Measurements from ENCODE around the gene FNTB. TPM values are rescaled to one million over a fixed set of nuclear protein-coding genes. Genes with fewer than 3 reads are reported as not detected.
"Not testable (repeated sequence)": the region's sequence is repeated elsewhere in the genome, so short reads cannot be mapped to it uniquely, and the experiment has no call there.

The FNTB gene
- polyA plus RNA-seq, 3 donors, result 6.8 to 10.7 (median 7.2) TPM

- 22 to 73% (median 66%) methylated on average over 12 of the region's 12 CpGs for WGBS, 3 donors
- no peak overlapping the region for H3K27ac ChIP-seq (ENCODE audit: low read depth, low read length)
Observed at GRCh38 chr14:65070471-65070976, 83.8 kb downstream of the FNTB start.

DNA sequence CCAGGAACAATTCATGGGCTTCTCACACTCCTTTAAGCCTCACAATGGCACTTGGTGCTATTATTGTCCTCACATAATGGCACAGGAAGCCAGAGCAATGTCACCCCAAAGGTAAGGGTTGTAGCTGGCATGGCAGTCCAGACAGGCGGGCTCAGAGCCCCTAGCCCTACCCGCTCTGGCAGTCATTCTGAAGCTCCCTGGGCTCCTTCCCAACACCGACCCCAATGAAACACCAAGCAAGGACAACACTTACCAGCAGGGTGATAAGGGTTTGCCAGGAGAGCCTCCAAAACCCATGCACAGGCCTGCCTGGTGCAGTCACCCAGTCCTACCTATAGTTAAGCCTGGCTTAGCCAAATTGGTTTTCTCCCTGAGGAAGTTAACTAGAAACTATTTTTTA is 84.8 kb downstream of the FNTB start:
- H3K27ac ChIP-seq (ENCODE audit: low read depth, low read length), result no peak overlapping the region
- 87 to 96% (median 92%) methylated on average over 3 of the region's 3 CpGs for WGBS, 3 donors

DNA sequence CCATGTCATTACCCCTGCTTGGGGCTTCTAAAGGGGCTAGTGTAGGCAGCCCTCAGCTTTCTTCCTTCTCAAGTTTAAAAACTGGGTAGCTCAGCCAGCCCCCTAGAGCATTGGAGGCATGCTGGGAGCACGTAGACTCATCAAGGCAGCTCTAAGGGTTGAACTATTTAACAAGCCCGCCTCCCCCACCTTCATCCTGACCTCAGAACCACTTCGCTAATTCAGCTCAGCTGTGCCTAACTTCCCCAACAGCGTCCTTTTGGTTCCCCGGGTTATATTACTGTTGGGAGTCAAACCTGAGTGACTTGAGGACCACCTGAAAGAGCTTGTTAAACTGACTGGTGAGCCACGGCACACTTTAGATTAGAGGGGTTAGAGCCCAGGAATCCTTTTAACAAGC is 85.6 kb downstream of the FNTB start:
- no peak overlapping the region for H3K27ac ChIP-seq (ENCODE audit: low read depth, low read length)
- 76 to 91% (median 81%) methylated on average over 6 of the region's 6 CpGs for WGBS, 3 donors

GRCh38 chr14:65072937-65073336 is 86.2 kb downstream of the FNTB start:
- no peak overlapping the region for H3K27ac ChIP-seq (ENCODE audit: low read depth, low read length)
- 88 to 94% (median 88%) methylated on average over 1 of the region's 1 CpG for WGBS, 3 donors

DNA sequence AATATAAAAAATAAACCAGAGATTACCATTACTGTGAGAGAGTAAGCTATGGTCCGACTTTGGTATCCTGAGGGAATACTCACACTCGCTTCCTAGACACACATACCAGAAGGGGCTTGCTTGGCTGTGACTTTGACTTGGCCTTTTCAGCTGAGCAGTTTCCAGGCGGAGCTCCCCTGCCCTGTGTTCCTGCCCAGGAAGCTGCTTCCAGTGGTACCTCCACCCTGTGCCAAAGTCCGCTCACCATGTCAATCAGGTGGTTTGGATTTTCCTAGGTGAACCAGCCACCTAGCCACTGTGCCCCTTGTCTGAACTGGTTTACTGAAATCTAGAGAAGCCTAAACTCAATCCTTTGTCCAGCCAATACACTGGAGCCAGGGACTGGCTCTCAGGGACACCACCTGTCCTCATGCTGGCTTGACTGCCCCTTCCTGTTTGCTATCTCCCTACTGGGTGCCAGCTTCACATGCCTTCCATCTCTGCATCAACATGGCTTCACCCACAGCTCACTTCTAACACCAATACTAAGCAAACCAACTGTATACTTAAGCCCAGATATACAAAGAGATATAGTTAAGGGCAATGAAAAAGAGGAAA is 87.0 kb downstream of the FNTB start:
- WGBS, 3 donors, result 79 to 87% (median 80%) methylated on average over 4 of the region's 4 CpGs
- H3K27ac ChIP-seq (ENCODE audit: low read depth, low read length), result peak overlapping the region; percentile 4

- H3K27ac ChIP-seq (ENCODE audit: low read depth, low read length), result no peak overlapping the region
- 23 to 52% (median 30%) methylated on average over 3 of the region's 3 CpGs for WGBS, 3 donors
Observed at GRCh38 chr14:65074449-65075150, 87.9 kb downstream of the FNTB start.

GRCh38 chr14:65075628-65076325 is 89.1 kb downstream of the FNTB start:
- no peak overlapping the region for H3K27ac ChIP-seq (ENCODE audit: low read depth, low read length)
- WGBS, 3 donors, result 65 to 91% (median 82%) methylated on average over 17 of the region's 17 CpGs

DNA sequence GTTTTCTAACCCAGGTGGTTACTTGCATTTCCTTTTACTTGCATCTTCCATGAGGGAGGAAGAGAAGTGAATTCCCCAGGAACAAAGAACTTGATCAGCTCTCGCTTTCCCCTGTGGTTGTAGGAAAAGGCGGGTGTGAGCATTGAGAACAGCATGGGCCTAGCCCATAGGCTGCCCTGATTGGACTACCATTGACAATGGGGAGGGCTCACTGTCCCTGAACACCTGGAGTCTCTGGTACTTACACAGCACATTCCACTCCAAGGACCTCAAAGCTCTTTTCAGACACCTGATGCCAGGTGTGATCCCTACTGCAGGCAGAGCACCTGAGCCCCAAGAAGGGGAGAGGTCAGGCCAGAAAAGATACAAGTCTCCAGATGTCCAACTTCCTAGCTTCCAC is 90.6 kb downstream of the FNTB start:
- no peak overlapping the region for H3K27ac ChIP-seq (ENCODE audit: low read depth, low read length)
- 96 to 99% (median 98%) methylated on average over 2 of the region's 2 CpGs for WGBS, 3 donors

- no peak overlapping the region for H3K27ac ChIP-seq (ENCODE audit: low read depth, low read length)
- 62 to 88% (median 66%) methylated on average over 6 of the region's 6 CpGs for WGBS, 3 donors
Observed at GRCh38 chr14:65079201-65079600, 92.5 kb downstream of the FNTB start.

DNA sequence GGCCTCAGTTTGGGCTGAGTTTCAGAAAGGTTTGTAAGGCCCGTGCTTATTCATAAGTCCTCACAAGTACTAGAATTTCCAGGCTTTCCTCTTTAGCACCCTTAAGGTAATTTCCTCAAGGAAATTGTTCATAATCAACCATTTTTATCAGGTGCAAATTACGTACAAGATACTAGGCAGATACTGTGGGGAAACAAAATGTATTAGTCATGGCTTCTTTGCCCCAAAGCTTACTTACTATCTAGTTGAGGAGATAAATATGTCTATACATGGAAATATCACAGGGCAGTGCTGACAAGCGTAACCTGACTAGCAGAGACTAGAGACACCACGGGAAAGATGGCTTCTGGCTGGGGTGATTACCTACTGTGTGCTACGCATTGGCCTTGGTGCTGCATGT is 93.1 kb downstream of the FNTB start:
- H3K27ac ChIP-seq (ENCODE audit: low read depth, low read length), result no peak overlapping the region
- WGBS, 3 donors, result 84 to 87% (median 85%) methylated on average over 5 of the region's 5 CpGs

GRCh38 chr14:65080960-65081747 is 94.5 kb downstream of the FNTB start:
- 36 to 65% (median 41%) methylated on average over 2 of the region's 2 CpGs for WGBS, 3 donors
- H3K27ac ChIP-seq (ENCODE audit: low read depth, low read length), result no peak overlapping the region

DNA sequence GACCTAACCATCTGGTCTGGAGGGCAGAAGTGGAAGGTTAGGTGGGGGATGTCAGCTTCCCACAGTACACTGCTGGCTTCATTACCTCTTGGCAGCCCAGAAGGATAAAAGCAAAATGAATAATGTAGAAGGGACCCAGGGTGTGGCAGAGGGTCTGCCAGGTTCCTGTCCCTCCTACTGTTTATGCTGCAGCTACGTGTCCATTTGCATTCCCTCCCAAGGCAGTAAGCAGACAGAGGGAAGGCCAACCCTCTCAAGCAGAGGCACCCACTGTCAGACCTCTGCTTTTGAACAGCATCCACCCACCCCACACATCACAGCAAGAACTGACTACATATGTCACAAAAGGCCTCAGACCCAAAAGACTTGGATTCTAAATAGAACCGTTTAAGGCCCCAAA is 96.2 kb downstream of the FNTB start:
- 67 to 81% (median 70%) methylated on average over 2 of the region's 2 CpGs for WGBS, 3 donors
- H3K27ac ChIP-seq (ENCODE audit: low read depth, low read length), result no peak overlapping the region

- H3K27ac ChIP-seq (ENCODE audit: low read depth, low read length), result no peak overlapping the region
- WGBS, 3 donors, result 79 to 93% (median 89%) methylated on average over 6 of the region's 6 CpGs
Observed at GRCh38 chr14:65084554-65085505, 98.1 kb downstream of the FNTB start.

DNA sequence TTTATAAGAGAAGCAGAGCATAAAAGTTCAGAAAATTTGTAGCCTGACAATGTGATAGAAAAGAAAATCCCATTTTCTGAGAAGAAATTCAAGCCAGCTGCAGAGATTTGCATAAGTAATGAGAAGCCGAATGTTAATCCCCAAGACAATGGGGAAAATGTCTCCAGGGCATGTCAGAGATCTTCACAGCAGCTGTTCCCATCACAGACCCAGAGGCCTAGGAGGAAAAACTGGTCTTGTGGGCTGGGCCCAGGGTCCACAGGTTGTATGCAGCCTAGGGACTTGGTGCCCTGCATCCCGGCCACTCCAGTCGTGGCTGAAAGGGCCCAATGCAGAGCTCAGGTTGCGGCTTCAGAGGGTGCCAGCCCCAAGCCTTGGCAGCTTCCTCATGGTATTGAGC is 100.0 kb downstream of the FNTB start:
- not testable (repeated sequence) for H3K27ac ChIP-seq (ENCODE audit: low read depth, low read length)
- 93 to 97% (median 96%) methylated on average over 4 of the region's 4 CpGs for WGBS, 3 donors

GRCh38 chr14:65087835-65088234 is 101.1 kb downstream of the FNTB start:
- not testable (repeated sequence) for H3K27ac ChIP-seq (ENCODE audit: low read depth, low read length)
- 88 to 99% (median 97%) methylated on average over 8 of the region's 8 CpGs for WGBS, 3 donors

DNA sequence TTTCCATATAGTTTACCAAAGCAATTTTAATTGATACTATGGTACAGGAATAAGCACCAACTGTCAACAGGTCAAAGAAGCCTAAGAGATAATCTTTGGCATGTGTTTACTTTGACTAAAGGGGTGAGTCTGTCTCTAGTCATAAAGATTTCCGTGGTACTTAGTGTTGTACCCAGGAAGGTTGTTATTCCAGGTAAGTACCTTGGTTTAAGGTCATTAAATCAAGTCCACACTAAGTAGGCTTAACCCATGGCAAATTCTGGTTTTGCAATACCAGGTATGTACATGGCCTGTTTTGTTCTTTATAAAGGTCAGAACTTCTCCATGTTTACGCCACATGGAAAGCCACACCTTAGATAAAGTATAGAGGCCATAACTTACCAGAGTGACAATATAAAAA is 105.7 kb downstream of the FNTB start:
- WGBS, 3 donors, result 78 to 95% (median 86%) methylated on average over 2 of the region's 2 CpGs
- no peak overlapping the region for H3K27ac ChIP-seq (ENCODE audit: low read depth, low read length)

GRCh38 chr14:65095633-65096205 is 109.0 kb downstream of the FNTB start:
- H3K27ac ChIP-seq (ENCODE audit: low read depth, low read length), result no peak overlapping the region
- WGBS, 3 donors, result 35 to 37% (median 37%) methylated on average over 3 of the region's 3 CpGs

Measured in adipose tissue (tissue), 3 donors.